Measurements from ENCODE around the gene COL4A2.
"Not testable (repeated sequence)": the region's sequence is repeated elsewhere in the genome, so short reads cannot be mapped to it uniquely, and the experiment has no call there.

COL4A2 gene

GRCh38 chr13:110450941-110451730 lies 144.1 kb downstream of the COL4A2 start:
- TF ChIP-seq L3MBTL2 (conservative IDR thresholded peaks at IDR 0.05) (no peak), FOXM1 (IDR thresholded peaks at IDR 0.05; ENCODE audit: borderline replicate concordance) (no peak), NFRKB (IDR thresholded peaks at IDR 0.05) (no peak), SUZ12 (IDR thresholded peaks at IDR 0.05) (no peak), HDGF (IDR thresholded peaks at IDR 0.05; ENCODE audit: borderline replicate concordance) (no peak), ZNF384 (IDR thresholded peaks at IDR 0.05) (no peak), FOXA1 (IDR thresholded peaks at IDR 0.05) (no peak), FOXK2 (IDR thresholded peaks at IDR 0.05) (no peak), ELF4 (IDR thresholded peaks at IDR 0.05) (no peak), PKNOX1 (IDR thresholded peaks at IDR 0.05) (no peak), LEF1 (IDR thresholded peaks at IDR 0.05; ENCODE audit: borderline replicate concordance) (no peak), BHLHE40 (IDR thresholded peaks at IDR 0.05; ENCODE audit: borderline replicate concordance) (no peak), ARNT (IDR thresholded peaks at IDR 0.05) (no peak)
- ChIA-PET POLR2A (no interaction called here), CTCF (no interaction called here)
- no peak for DNase-seq (ENCODE audit: extremely low spot score)

GRCh38 chr13:110453091-110453490 lies 146.0 kb downstream of the COL4A2 start:
- POLR2A ChIA-PET; CTCF ChIA-PET; DNase-seq (ENCODE audit: extremely low spot score): not testable (repeated sequence)

- POLR2A ChIA-PET, result no interaction called here
- no peak for TF ChIP-seq FOXK2 (IDR thresholded peaks at IDR 0.05)
- TF ChIP-seq PKNOX1 (IDR thresholded peaks at IDR 0.05), result no peak
- TF ChIP-seq BHLHE40 (IDR thresholded peaks at IDR 0.05; ENCODE audit: borderline replicate concordance), result no peak
- TF ChIP-seq ARNT (IDR thresholded peaks at IDR 0.05), result no peak
- TF ChIP-seq L3MBTL2 (conservative IDR thresholded peaks at IDR 0.05), result no peak
- TF ChIP-seq TARDBP (IDR thresholded peaks at IDR 0.05), result no peak
- no peak for TF ChIP-seq CTBP1 (IDR thresholded peaks at IDR 0.05; ENCODE audit: borderline replicate concordance)
- TF ChIP-seq LEF1 (IDR thresholded peaks at IDR 0.05; ENCODE audit: borderline replicate concordance), result no peak
- no peak for TF ChIP-seq ZNF384 (IDR thresholded peaks at IDR 0.05)
- TF ChIP-seq HDGF (IDR thresholded peaks at IDR 0.05; ENCODE audit: borderline replicate concordance), result no peak
- no peak for TF ChIP-seq ELF4 (IDR thresholded peaks at IDR 0.05)
- no peak for TF ChIP-seq FOXA1 (IDR thresholded peaks at IDR 0.05)
- TF ChIP-seq SP1 (IDR thresholded peaks at IDR 0.05), result no peak
- TF ChIP-seq NFRKB (IDR thresholded peaks at IDR 0.05), result no peak
- no peak for TF ChIP-seq FOXM1 (IDR thresholded peaks at IDR 0.05; ENCODE audit: borderline replicate concordance)
- TF ChIP-seq SUZ12 (IDR thresholded peaks at IDR 0.05), result no peak
- CTCF ChIA-PET, result no interaction called here
- DNase-seq (ENCODE audit: extremely low spot score), result no peak
Observed at GRCh38 chr13:110453797-110454196, 146.7 kb downstream of the COL4A2 start.

GRCh38 chr13:110454227-110454859 lies 147.3 kb downstream of the COL4A2 start:
- no peak for DNase-seq (ENCODE audit: extremely low spot score)
- ChIA-PET CTCF (interaction anchor here (0.6 kb wide), 1 partner anchor 57 kb away, joined by 3 read pairs; no protein-coding TSS in a partner anchor), POLR2A (no interaction called here)
- TF ChIP-seq LEF1 (IDR thresholded peaks at IDR 0.05; ENCODE audit: borderline replicate concordance), result no peak
- TF ChIP-seq FOXA1 (IDR thresholded peaks at IDR 0.05), result no peak
- TF ChIP-seq BHLHE40 (IDR thresholded peaks at IDR 0.05; ENCODE audit: borderline replicate concordance), result no peak
- no peak for TF ChIP-seq CTBP1 (IDR thresholded peaks at IDR 0.05; ENCODE audit: borderline replicate concordance)
- TF ChIP-seq PKNOX1 (IDR thresholded peaks at IDR 0.05), result no peak
- TF ChIP-seq SP1 (IDR thresholded peaks at IDR 0.05), result no peak
- no peak for TF ChIP-seq FOXK2 (IDR thresholded peaks at IDR 0.05)
- TF ChIP-seq SUZ12 (IDR thresholded peaks at IDR 0.05), result no peak
- TF ChIP-seq L3MBTL2 (conservative IDR thresholded peaks at IDR 0.05), result no peak
- TF ChIP-seq HDGF (IDR thresholded peaks at IDR 0.05; ENCODE audit: borderline replicate concordance), result no peak
- TF ChIP-seq ARNT (IDR thresholded peaks at IDR 0.05), result no peak
- no peak for TF ChIP-seq ELF4 (IDR thresholded peaks at IDR 0.05)
- TF ChIP-seq ZNF384 (IDR thresholded peaks at IDR 0.05), result no peak
- TF ChIP-seq TARDBP (IDR thresholded peaks at IDR 0.05), result no peak
- TF ChIP-seq FOXM1 (IDR thresholded peaks at IDR 0.05; ENCODE audit: borderline replicate concordance), result no peak
- TF ChIP-seq NFRKB (IDR thresholded peaks at IDR 0.05), result no peak

DNA sequence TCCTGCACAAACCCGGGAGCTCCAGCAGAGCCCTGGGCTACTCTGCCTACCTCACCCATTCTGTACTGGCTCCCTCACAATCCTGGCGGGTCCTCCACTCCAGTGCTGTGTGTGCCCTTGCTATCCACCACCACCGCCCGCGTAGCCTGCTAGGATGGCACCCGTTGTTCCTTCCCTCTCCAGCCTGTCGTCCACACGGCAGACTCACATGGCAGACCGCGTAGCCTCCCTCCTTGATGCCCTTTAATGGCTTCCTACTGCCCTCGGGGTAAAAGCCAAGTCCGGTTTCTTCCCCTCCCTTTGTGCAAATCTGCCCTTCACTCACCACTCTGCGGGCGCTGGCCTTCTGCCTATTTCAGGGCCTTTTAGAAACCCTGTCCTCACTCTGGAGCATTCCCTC lies 147.9 kb downstream of the COL4A2 start:
- TF ChIP-seq TARDBP (IDR thresholded peaks at IDR 0.05) (no peak), SUZ12 (IDR thresholded peaks at IDR 0.05) (no peak)
- CTCF ChIA-PET, result interaction anchor here (0.6 to 1.5 kb wide), 2 partner anchors 8 to 56 kb away, joined by 3 read pairs; no protein-coding TSS in a partner anchor
- POLR2A ChIA-PET, result no interaction called here
- DNase-seq (ENCODE audit: extremely low spot score), result no peak

DNA sequence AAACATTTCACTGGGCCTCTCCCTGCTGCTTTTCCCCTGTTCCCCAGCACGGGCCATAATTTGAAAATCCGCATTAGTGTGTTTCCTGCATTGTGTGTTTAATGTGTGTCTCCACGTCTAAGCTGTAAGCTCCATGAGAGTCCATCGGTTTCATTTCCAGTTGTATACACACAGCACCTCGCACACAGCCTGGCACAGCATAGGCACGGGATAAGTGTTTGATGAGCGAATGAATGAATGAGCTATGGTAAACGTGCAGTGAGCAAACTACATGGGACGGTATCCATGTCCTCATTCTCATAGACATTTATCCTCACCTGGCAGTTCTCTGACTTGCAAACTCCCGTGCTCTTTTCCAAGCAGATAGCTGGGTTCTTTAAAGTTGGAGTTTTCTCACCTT lies 148.4 kb downstream of the COL4A2 start:
- POLR2A ChIA-PET, result interaction anchor here (0.9 to 1.2 kb wide), 2 partner anchors 106 to 260 kb away, joined by 3 to 5 read pairs; partner anchors contain the start of gene RAB20

More for the DNA sequence above, 148.4 kb downstream of the COL4A2 start:
- CTCF ChIA-PET, result interaction anchor here (0.8 to 1.5 kb wide), 8 partner anchors 9 to 461 kb away, joined by 3 to 4 read pairs (median 3); no protein-coding TSS in a partner anchor
- no peak for DNase-seq (ENCODE audit: extremely low spot score)
- no peak for TF ChIP-seq PKNOX1 (IDR thresholded peaks at IDR 0.05)
- TF ChIP-seq TARDBP (IDR thresholded peaks at IDR 0.05), result no peak
- no peak for TF ChIP-seq SP1 (IDR thresholded peaks at IDR 0.05)
- TF ChIP-seq HDGF (IDR thresholded peaks at IDR 0.05; ENCODE audit: borderline replicate concordance), result no peak
- TF ChIP-seq SUZ12 (IDR thresholded peaks at IDR 0.05), result no peak
- no peak for TF ChIP-seq BHLHE40 (IDR thresholded peaks at IDR 0.05; ENCODE audit: borderline replicate concordance)
- TF ChIP-seq L3MBTL2 (conservative IDR thresholded peaks at IDR 0.05), result no peak
- TF ChIP-seq FOXA1 (IDR thresholded peaks at IDR 0.05), result no peak
- no peak for TF ChIP-seq LEF1 (IDR thresholded peaks at IDR 0.05; ENCODE audit: borderline replicate concordance)
- TF ChIP-seq FOXM1 (IDR thresholded peaks at IDR 0.05; ENCODE audit: borderline replicate concordance), result no peak
- no peak for TF ChIP-seq FOXK2 (IDR thresholded peaks at IDR 0.05)
- TF ChIP-seq ELF4 (IDR thresholded peaks at IDR 0.05), result no peak
- TF ChIP-seq ARNT (IDR thresholded peaks at IDR 0.05), result no peak
- no peak for TF ChIP-seq NFRKB (IDR thresholded peaks at IDR 0.05)
- no peak for TF ChIP-seq ZNF384 (IDR thresholded peaks at IDR 0.05)
- TF ChIP-seq CTBP1 (IDR thresholded peaks at IDR 0.05; ENCODE audit: borderline replicate concordance), result no peak
